GM23248 (cell line): Measurements from ENCODE around the gene SKAP2. TPM values are rescaled to one million over a fixed set of nuclear protein-coding genes. Genes with fewer than 3 reads are reported as not detected.

ENCODE experiments used
- DNase-seq: peaks from one replicate; pipeline ENCODE4 v3.0.0-alpha.2; 2015
- H2AFZ ChIP-seq: fragments of 200-600 bp; sonication (generic); 2 replicates; pipeline ENCODE4 v1.6.1; 2016; ENCODE audit warnings: antibody characterized with exemption
- H3F3A ChIP-seq: fragments of 200-600 bp; sonication (generic); 2 replicates; pipeline ENCODE4 v1.6.1; 2016; ENCODE audit warnings: mild to moderate bottlenecking, antibody characterized with exemption, mixed run types; ENCODE audit not compliant: insufficient read depth
- H3K27ac ChIP-seq: fragments of 200-600 bp; sonication (generic); 2 replicates; pipeline ENCODE4 v1.5.1; 2016; ENCODE audit warnings: mild to moderate bottlenecking
- H3K27me3 ChIP-seq: fragments of 200-600 bp; sonication (generic); replicated peaks from 2 replicates; pipeline ENCODE4 v1.6.1; 2016; ENCODE audit warnings: mild to moderate bottlenecking; ENCODE audit not compliant: insufficient read depth
- H3K36me3 ChIP-seq: fragments of 200-600 bp; sonication (generic); 2 replicates; pipeline ENCODE4 v1.6.1; 2016; ENCODE audit warnings: low read depth, mild to moderate bottlenecking
- H3K4me1 ChIP-seq: fragments of 200-600 bp; sonication (generic); 2 replicates; pipeline ENCODE4 v1.6.1; 2016; ENCODE audit warnings: mild to moderate bottlenecking; ENCODE audit not compliant: insufficient read depth
- H3K4me2 ChIP-seq: fragments of 200-600 bp; sonication (generic); one replicate; pipeline ENCODE4 v1.6.1; 2016; ENCODE audit warnings: mild to moderate bottlenecking; ENCODE audit not compliant: unreplicated experiment
- H3K4me3 ChIP-seq: fragments of 200-600 bp; sonication (generic); 2 replicates; pipeline ENCODE4 v1.5.1; 2016; ENCODE audit warnings: mild to moderate bottlenecking
- H3K79me2 ChIP-seq: fragments of 200-600 bp; sonication (generic); 2 replicates; pipeline ENCODE4 v1.6.1; 2016; ENCODE audit warnings: mild to moderate bottlenecking; ENCODE audit not compliant: insufficient read depth
- H3K9ac ChIP-seq: fragments of 200-600 bp; sonication (generic); 2 replicates; pipeline ENCODE4 v1.6.1; 2016; ENCODE audit warnings: mild to moderate bottlenecking
- H3K9me2 ChIP-seq: fragments of 200-600 bp; sonication (generic); 2 replicates; pipeline ENCODE4 v1.6.1; 2016; ENCODE audit warnings: mixed run types, mild to moderate bottlenecking, moderate library complexity; ENCODE audit not compliant: insufficient read depth
- H3K9me3 ChIP-seq: fragments of 200-600 bp; sonication (generic); one replicate; pipeline ENCODE4 v1.6.1; 2017; ENCODE audit warnings: low read depth
- H4K20me1 ChIP-seq: fragments of 200-600 bp; sonication (generic); 2 replicates; pipeline ENCODE4 v1.6.0; 2016; ENCODE audit not compliant: insufficient read depth
- EZH2 ChIP-seq: fragments of 200-600 bp; sonication (generic); IDR thresholded peaks from 2 replicates; pipeline ENCODE4 v1.6.1; 2018; ENCODE audit warnings: antibody characterized with exemption, mild to moderate bottlenecking; ENCODE audit not compliant: insufficient read depth, poor library complexity, severe bottlenecking
- EZH2phosphoT487 ChIP-seq: fragments of 200-600 bp; sonication (generic); IDR thresholded peaks from 2 replicates; pipeline ENCODE4 v1.6.1; 2018; ENCODE audit warnings: antibody characterized with exemption, moderate library complexity, mild to moderate bottlenecking, low read depth; ENCODE audit not compliant: insufficient read depth
- WGBS, 2 experiments: methylation state at CpG; one replicate each; pipeline ENCODE4 v1.1.6; 2015 to 2017; ENCODE audit warnings: low lambda C conversion rate in 2 of 2, low coverage in 1 of 2; ENCODE audit errors: missing lambda C conversion rate in 2 of 2; 5-methylcytosine and 5-hydroxymethylcytosine counted together
- in situ Hi-C: fragments of 300-500 bp; cut with MboI; formaldehyde crosslinking; loops from 2 replicates; pipeline ENCODE4 v1.15.0; 2020
- polyA plus RNA-seq: library from polyadenylated mRNA; unstranded; fragments of >200 nt; fragmentation: Nextera tagmentation; extraction: Ambion mirVana; gene quantifications from 2 replicates; pipeline ENCODE4 v1.2.1, GENCODE V29; 2016
- total RNA-seq: library from RNA; depleted of rRNA; stranded (reverse); fragments of >200 nt; shearing (Covaris generic); gene quantifications from 2 replicates; pipeline ENCODE4 v1.2.3, GENCODE V29; 2014

Gene SKAP2
- total and polyA plus RNA-seq, 2 experiments from 2014 or later, result 18.7 to 28.9 TPM

GRCh38 chr7:26639695-26640094, 224.7 kb downstream of the SKAP2 start:
- 78 to 85% methylated on average over 5 of the region's 5 CpGs for WGBS, 2 experiments
- H3K27ac ChIP-seq, result no peak overlapping the region

GRCh38 chr7:26639111-26639510, 225.3 kb downstream of the SKAP2 start:
- in situ Hi-C loops, result no loop called here
- DNase-seq, result no peak

More at GRCh38 chr7:26639695-26640094, 224.7 kb downstream of the SKAP2 start:
- no peaks in the 10 kb centered on the region for H3K9me3 ChIP-seq
- H3K4me2 ChIP-seq, result no peak overlapping the region
- no peak overlapping the region for H2AFZ ChIP-seq
- no peak for TF ChIP-seq EZH2phosphoT487
- TF ChIP-seq EZH2, result no peak
- H3F3A ChIP-seq, result no peaks in the 10 kb centered on the region
- no peaks in the 10 kb centered on the region for H3K9me2 ChIP-seq
- H3K4me3 ChIP-seq, result no peak overlapping the region
- in situ Hi-C loops, result no loop called here
- no peaks in the 10 kb centered on the region for H4K20me1 ChIP-seq
- no peak for DNase-seq
- no peaks in the 10 kb centered on the region for H3K36me3 ChIP-seq
- no peaks in the 10 kb centered on the region for H3K4me1 ChIP-seq
- H3K9ac ChIP-seq, result no peak overlapping the region
- no peaks in the 10 kb centered on the region for H3K27me3 ChIP-seq
- H3K79me2 ChIP-seq, result no peaks in the 10 kb centered on the region

GRCh38 chr7:26638140-26638539, 226.2 kb downstream of the SKAP2 start:
- Histone ChIP-seq H3K79me2 (no peaks in the 10 kb centered on the region), H3F3A (no peaks in the 10 kb centered on the region), H3K9me2 (no peaks in the 10 kb centered on the region), H3K9ac (no peak overlapping the region), H3K27ac (no peak overlapping the region), H3K36me3 (no peaks in the 10 kb centered on the region), H4K20me1 (no peaks in the 10 kb centered on the region), H2AFZ (no peak overlapping the region), H3K4me3 (no peak overlapping the region), H3K4me1 (no peaks in the 10 kb centered on the region), H3K27me3 (no peaks in the 10 kb centered on the region), H3K9me3 (no peaks in the 10 kb centered on the region), H3K4me2 (no peak overlapping the region)
- TF ChIP-seq EZH2phosphoT487 (no peak), EZH2 (no peak)
- no peak for DNase-seq
- 66 to 67% methylated on average over 14 of the region's 14 CpGs for WGBS, 2 experiments
- in situ Hi-C loops, result no loop called here

More at GRCh38 chr7:26639111-26639510, 225.3 kb downstream of the SKAP2 start:
- Histone ChIP-seq H3K4me2 (no peak overlapping the region), H3K27me3 (no peaks in the 10 kb centered on the region), H3K9me2 (no peaks in the 10 kb centered on the region), H3K4me3 (no peak overlapping the region), H3F3A (no peaks in the 10 kb centered on the region), H2AFZ (no peak overlapping the region), H3K9me3 (no peaks in the 10 kb centered on the region), H3K36me3 (no peaks in the 10 kb centered on the region), H3K27ac (no peak overlapping the region), H4K20me1 (no peaks in the 10 kb centered on the region), H3K4me1 (no peaks in the 10 kb centered on the region), H3K9ac (no peak overlapping the region), H3K79me2 (no peaks in the 10 kb centered on the region)
- TF ChIP-seq EZH2phosphoT487 (no peak), EZH2 (no peak)
- 42 to 54% methylated on average over 4 of the region's 4 CpGs for WGBS, 2 experiments

GRCh38 chr7:26637610-26638009, 226.8 kb downstream of the SKAP2 start:
- no peaks in the 10 kb centered on the region for H3K9me3 ChIP-seq
- DNase-seq, result no peak
- WGBS, 2 experiments, result 53 to 60% methylated on average over 6 of the region's 6 CpGs
- no peak overlapping the region for H3K9ac ChIP-seq
- H3K27ac ChIP-seq, result no peak overlapping the region
- no peak overlapping the region for H3K4me2 ChIP-seq
- no peaks in the 10 kb centered on the region for H3K4me1 ChIP-seq
- no peaks in the 10 kb centered on the region for H3F3A ChIP-seq
- no peak overlapping the region for H2AFZ ChIP-seq
- TF ChIP-seq EZH2 (no peak), EZH2phosphoT487 (no peak)
- H4K20me1 ChIP-seq, result no peaks in the 10 kb centered on the region
- no peaks in the 10 kb centered on the region for H3K27me3 ChIP-seq
- no peaks in the 10 kb centered on the region for H3K36me3 ChIP-seq
- no peak overlapping the region for H3K4me3 ChIP-seq
- in situ Hi-C loops, result no loop called here
- no peaks in the 10 kb centered on the region for H3K79me2 ChIP-seq
- H3K9me2 ChIP-seq, result no peaks in the 10 kb centered on the region

GRCh38 chr7:26636808-26637207, 227.6 kb downstream of the SKAP2 start:
- H3K4me3 ChIP-seq, result no peak overlapping the region
- no peak overlapping the region for H3K27ac ChIP-seq
- no peaks in the 10 kb centered on the region for H4K20me1 ChIP-seq
- H3K9me3 ChIP-seq, result no peaks in the 10 kb centered on the region
- no peaks in the 10 kb centered on the region for H3K27me3 ChIP-seq
- no peaks in the 10 kb centered on the region for H3K4me1 ChIP-seq
- no peaks in the 10 kb centered on the region for H3K9me2 ChIP-seq
- no peaks in the 10 kb centered on the region for H3F3A ChIP-seq
- no peak for DNase-seq
- TF ChIP-seq EZH2 (no peak), EZH2phosphoT487 (no peak)
- in situ Hi-C loops, result no loop called here
- H3K79me2 ChIP-seq, result no peaks in the 10 kb centered on the region
- no peak overlapping the region for H2AFZ ChIP-seq
- 77 to 81% methylated on average over 3 of the region's 3 CpGs for WGBS, 2 experiments
- H3K36me3 ChIP-seq, result no peaks in the 10 kb centered on the region
- no peak overlapping the region for H3K4me2 ChIP-seq
- no peak overlapping the region for H3K9ac ChIP-seq
